Left lobe of liver (tissue), 2 donors: ENCODE measurements around the gene TPO. TPM values are rescaled to one million over a fixed set of nuclear protein-coding genes. Genes with fewer than 3 reads are reported as not detected.
A peak's percentile ranks its signal among the peaks of the same experiment; 100 is the strongest.

Experiments
- ATAC-seq: fragments of 200-7000 bp; cut with Tn5 transposase; one replicate; pipeline ENCODE4 v1.9.1; 2020; ENCODE audit warnings: mild to moderate bottlenecking, moderate library complexity
- DNase-seq: peaks from one replicate; pipeline ENCODE4 v3.0.0-alpha.2; 2020; ENCODE audit warnings: low spot score
- total RNA-seq: library from RNA; stranded (reverse); gene quantifications from one replicate; pipeline ENCODE4 v1.2.1, GENCODE V29; 2021
- donor health status: DM: no; HTN: no; CAD: no; lungs with moderate emphysema.
- donor health status: DM: no; HTN: yes; CAD: no.

The TPO gene
- total RNA-seq, 1 donor from 2014 or later: not detected

DNA sequence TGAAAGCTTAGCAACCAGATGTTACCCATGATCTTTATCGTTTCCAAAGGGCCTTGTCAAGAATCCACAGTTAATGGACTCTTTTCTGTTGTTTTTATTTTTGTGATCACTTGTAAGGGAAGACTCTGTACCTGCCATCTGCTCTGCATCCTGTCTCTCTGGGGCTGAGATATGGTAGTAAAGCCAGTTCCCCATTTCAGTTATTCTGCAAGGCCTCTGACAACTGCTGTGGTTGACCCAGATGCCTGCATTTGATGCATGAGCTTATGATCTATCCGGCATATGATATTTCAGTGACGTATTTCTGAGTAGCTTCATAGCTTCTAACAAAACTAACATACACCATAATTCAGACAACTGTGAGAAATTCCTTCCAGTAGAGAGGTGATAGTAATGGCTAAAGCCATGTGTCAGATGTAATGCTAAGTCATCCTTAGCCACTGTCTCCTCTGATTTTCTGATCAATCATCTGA is 105.1 kb downstream of the TPO start:
- DNase-seq (no peak), ATAC-seq (no peak)

DNA sequence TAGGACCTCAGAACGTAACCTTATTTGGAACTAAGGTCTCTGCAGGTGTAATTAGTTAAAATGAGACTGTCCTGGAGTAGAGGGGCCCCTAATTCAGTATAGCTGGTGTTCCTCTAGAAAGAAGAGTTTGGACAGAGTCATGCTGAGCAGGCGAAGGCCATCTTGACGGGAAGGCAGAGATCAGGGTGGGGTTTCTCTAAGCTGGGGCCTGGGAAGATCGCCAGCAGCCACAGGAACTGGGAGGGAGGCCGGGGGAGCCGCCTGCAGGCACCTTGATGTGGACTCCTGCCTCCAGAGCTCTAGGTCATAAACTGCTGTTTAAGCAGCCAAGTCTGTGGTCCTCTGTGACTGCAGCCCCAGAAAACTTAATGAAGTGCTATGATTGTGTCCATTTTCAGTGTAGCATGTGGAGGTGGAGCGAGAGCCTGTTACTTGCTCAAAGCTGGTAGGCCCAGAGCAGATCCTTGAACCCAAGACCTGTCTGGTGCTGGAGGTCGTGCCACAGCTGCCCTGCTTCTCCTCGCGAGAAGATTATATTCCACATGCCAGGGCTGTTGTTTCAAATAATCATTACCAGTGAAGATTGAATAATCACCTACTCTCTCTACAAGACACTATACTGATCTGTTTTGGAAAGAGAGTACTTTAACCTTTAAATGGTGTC is 105.7 kb downstream of the TPO start:
- DNase-seq (no peak), ATAC-seq (no peak)

DNA sequence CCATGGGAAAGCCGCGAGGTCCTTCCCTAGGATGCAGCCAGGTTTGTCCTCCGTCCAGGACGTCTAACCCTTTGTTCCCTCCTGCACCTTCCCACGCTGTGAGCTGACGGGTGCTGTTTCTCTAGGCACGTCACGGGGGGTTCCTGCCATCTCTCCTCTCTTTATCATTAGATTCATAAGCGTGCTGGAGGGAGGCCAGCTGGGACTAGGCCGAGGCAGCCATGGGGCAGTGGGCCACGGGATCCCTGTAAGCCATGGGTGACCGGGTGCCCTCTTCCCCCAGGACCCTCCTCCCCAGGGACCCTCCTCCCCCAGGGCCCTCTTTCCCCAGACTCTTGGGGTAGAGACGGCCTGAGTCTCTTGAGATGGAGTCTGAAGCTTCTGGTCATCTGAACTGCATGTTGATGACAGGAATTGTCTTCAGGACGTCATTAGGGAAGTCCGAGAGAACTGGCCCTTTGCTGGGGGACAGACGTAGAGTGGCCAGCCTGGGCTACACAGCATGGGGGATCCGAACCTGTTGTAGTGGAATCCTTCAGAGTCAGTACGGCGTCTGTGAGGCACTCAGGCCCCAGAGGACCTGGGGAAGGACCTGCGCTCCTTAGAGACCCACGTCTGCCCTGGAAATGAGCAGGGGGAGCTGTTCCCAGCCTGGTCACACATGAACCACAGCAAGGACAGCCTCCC is 108.1 kb downstream of the TPO start:
- ATAC-seq (no peak), DNase-seq (no peak)

DNA sequence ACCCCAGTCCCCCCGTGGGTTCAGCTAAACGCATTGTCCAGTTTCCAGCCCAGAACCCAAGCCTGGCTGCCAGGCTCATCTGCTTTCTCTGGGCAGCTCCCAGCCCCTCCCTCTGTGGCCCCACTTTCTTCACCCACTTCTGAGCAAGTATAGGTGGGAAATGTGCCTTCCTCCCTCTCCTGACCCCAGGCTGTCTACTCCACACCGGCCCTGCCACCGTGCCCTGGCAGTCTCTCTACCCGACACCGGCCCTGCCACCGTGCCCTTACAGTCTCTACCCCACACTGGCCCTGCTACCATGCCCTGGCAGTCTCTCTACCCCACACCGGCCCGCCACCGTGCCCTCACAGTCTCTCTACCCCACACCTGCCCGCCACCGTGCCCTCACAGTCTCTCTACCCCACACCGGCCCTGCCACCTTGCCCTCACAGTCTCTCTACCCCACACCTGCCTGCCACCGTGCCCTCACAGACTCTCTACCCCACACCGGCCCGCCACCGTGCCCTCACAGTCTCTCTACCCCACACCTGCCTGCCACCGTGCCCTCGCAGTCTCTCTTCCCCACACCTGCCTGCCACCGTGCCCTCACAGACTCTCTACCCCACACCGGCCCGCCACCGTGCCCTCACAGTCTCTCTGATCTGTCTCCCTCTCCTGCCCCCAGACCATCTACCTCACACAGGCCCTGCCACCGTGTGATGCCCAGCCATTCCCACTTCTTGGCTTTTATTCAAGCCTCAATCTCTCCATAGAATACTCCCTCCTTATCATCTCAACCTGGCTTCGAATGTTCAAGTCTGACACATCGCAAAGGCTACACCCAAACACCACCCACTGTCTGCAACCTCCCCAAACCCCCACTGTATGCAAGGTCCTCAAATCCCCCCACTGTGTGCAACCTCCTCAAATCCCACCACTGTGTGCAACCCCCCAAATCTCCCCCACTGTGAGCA is 108.9 kb downstream of the TPO start:
- ATAC-seq (no peak), DNase-seq (no peak)

DNA sequence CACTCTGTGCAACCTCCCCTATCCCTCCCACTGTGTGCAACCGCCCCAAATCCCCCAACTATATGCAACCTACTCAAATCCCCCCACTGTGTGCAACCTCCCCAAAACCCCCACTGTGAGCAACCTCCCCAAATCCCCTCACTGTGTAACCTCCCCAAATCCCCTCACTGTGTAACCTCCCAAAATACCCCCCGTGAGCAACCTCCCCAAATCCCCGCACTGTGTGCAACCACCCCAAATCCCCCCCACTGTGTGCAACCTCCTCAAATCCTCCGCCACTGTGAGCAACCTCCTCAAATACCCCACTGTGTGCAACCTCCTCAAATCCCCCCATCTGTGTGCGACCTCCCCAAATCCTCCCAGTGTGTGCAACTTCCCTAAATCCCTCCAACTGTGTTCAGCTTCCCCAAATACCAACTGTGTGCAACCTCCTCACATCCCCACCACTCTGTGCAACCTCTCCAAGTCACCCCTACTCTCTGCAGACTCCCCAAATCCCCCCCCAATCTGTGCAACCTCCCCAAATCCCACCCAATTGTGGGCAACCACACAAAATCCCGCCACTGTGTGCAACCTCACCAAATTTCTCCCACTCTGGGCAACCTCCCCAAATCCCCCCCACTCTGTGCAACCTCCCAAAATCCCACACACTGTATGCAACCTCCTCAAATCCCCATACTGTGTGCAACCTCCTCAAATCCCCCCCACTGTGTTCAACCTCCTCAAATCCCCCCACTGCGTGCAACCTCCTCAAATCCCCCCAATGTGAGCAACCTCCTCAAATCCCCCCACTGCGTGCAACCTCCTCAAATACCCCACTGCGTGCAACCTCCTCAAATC is 114.1 kb downstream of the TPO start:
- no peak for DNase-seq

DNA sequence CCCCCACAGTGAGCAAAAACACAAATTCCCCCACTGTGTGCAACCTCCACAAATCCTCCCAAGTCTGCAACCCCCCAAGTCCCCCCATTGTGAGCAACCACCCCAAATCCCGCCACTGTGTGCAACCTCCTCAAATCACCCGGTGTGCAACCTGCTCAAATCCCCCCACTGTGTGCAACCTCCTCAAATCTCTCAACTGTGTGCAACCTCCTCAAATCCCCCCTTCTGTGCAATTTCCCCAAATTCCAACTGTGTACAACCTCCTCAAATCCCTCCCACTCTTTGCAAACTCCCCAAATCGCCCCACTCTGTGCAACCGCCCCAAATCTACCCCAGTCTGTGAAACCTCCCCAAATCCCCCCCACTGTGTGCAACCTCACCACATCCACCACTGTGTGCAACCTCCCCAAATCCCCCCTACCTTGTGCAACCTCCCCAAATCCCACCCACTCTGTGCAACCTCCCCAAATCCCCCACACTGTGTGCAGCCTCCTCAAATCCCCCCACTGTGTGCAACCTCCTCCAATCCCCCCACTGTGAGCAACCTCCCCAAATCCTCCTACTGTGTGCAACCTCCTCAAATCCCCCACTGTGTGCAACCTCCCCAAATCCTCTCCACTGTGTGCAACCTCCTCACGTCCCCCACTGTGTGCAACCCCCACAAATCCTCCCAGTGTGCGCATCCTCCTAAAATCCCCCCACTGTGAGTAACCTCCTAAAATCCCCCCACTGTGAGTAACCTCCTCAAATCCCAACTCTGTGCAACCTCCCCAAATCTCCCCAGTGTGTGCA is 115.2 kb downstream of the TPO start:
- no peak for ATAC-seq
- no peak for DNase-seq

More for the DNA sequence above, 114.1 kb downstream of the TPO start:
- ATAC-seq: no peak

DNA sequence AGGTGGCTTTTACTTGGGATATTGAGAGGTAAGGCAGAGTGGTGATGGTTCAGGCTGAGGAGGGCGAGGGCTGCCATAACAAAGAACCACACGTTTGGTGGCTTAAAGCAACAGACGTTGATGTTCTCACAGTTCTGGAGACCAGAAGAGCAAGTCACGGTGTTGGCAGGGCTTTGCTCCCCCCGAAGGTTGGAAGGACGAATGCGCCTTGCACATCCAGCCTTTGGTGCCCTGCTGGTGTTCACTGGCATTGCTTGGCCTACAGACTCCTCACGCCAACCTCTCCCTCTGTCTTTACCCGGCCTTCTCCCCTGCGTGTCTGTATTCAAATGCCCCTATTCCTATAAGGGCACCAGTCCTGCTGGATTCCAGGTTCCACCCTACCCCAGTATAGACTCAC is 125.4 kb downstream of the TPO start:
- no peak for DNase-seq
- no peak for ATAC-seq

DNA sequence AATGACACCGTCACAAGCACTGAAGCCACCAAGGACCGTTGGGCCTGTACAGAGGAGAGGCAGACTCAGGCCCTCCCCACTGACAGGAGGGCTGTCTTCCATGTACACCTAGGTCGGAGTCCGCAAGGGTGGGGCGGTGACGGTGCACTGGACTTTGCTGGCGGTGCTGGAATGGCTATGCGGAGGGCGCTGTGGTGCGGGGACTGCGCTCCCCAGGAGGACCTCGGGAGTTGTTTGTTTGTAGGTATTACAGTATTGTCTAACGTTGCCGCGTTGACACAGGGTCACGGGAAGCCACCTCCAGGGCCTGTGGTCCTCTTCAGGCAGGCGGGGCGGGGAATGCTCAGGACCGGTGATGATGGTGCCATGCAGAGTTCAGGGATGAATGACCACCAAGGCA is 126.2 kb downstream of the TPO start:
- ATAC-seq (no peak), DNase-seq (no peak)

DNA sequence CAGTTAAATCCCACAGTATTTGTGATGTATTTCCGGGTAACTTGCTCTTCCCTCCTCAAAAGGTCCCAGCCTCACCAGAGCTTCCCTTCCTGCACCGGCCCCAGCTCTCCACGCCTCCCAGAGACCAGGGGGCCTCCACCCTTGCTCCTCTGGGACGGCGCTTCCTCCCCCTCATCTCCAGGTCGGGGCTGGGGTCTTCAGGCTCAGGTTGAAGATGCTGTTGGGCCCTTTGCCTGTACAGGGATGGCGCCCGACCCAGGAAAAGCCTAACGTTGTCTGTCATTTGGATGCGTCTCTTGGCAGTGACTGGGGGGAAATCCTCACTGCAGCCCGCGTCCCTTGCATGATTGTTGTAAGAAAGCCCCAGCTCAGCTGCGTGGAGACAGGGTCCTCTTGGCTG is 126.7 kb downstream of the TPO start:
- DNase-seq (no peak), ATAC-seq (no peak)

DNA sequence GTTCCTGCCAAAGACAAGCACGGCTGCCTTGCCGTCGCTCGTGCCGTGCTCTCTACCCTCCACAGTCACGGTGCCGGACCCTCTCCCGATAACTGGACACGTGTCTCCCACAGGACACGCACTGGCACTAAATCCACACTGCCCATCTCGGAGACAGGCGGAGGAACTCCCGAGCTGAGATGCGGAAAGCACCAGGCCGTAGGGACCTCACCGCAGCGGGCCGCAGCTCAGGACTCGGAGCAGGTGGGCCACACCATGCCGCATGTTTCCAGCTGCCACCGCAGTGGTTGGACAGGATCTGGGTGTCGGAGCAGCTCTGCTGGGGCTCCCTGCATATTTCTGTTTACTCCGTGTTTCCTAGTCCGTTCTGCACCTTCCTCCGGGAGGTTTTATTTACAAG is 127.2 kb downstream of the TPO start:
- no peak for DNase-seq
- no peak for ATAC-seq

DNA sequence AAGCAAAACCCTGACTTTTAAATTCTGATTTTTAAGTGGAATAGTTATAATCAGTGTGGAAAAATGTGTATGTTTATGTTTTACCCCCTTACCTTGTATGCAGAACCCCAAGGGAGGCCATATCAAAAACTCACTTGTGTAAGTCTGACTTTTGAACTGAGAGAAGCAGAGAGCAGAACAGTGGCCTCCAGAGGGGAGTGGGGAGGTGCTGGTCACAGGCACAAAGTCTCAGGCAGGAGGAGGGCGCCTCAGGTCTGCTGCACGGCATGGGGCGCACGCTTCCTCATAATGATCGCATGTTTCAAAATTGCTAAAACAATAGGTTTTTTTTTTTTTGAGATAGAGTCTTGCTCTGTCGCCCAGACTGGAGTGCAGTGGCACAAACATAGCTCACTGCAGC is 127.8 kb downstream of the TPO start:
- DNase-seq (no peak), ATAC-seq (no peak)

DNA sequence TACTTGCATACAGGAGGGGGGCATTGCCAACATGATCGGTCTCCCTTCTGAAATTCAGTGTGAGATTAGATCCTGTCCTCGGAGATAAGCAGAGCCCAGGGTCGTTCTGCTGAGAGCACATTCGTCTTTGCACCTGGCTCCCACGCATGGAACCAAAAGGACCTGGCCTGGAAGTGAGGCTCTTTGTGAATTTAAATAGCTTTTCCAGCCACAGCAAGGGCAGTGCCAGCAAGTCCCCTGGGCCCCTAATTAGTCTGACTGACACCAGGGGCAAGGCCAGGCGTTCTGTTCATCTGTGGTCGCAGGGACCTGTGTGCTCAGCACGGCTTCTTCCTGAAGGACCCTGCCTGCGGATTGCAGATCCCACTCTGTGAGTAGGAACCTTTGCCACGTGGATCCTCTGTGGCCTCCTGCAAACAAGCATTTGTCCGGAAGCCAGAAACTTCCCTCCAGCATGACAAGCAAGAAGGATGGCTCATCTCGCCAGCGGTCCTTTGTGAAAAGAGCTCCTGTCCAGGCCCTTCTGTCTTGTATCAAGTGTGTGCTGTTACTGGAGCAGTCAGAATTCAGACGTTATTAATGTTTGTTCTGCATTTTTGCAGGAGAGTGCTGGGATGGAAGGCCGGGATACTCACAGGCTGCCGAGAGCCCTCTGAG is 128.7 kb downstream of the TPO start:
- no peak for DNase-seq
- ATAC-seq: no peak

DNA sequence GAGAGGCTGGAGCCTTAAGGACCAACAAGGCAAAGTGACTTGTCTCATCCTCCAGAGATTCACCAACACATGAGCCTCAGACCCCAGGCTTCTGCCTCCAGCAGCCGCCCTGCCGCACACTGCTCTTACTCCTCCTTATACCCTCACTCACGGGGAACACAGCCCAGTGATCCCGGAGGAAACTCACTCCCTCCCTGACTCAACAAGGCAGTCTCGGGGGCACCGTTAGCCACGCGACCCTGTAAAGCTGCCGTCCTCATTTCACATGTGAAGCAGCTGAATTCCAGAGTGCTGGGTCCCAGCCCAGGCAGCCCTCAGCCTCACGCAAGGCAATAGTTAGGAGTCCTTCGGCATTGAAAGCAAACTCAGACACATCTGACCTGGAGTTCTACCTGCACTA is 129.7 kb downstream of the TPO start:
- no peak for DNase-seq
- no peak for ATAC-seq

DNA sequence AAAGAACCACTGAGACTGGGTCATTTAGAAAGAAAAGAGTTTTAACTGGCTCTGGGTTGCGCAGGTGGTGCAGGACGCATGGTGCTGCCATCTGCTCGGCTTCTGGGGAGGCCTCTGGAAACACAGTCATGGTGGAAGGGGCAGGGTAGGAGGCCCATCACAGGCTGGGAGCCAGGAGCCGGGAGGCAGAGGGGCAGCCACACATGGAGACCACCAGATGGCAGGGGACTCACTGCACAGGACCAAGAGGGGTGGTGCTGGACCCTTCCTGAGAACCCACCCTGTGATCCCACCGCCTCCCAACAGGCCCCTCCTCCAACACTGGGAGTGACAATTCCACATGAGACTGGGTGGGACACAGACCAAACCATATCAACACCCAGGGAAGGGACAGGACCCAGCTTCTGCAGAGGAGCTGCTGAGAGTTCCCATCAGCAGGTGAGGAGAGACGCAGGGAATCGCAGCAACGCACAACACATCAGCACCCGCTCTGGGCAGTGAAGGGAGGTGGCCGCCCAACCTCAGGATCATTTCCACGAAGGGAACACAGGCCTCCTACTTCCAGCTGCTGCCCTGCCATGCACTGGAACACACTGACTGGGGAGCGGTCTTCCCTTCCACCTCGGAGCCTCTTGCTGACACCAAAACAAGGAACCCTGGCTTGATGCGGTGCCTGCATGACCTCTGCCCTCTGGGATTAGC is 130.7 kb downstream of the TPO start:
- DNase-seq (no peak), ATAC-seq (no peak)

DNA sequence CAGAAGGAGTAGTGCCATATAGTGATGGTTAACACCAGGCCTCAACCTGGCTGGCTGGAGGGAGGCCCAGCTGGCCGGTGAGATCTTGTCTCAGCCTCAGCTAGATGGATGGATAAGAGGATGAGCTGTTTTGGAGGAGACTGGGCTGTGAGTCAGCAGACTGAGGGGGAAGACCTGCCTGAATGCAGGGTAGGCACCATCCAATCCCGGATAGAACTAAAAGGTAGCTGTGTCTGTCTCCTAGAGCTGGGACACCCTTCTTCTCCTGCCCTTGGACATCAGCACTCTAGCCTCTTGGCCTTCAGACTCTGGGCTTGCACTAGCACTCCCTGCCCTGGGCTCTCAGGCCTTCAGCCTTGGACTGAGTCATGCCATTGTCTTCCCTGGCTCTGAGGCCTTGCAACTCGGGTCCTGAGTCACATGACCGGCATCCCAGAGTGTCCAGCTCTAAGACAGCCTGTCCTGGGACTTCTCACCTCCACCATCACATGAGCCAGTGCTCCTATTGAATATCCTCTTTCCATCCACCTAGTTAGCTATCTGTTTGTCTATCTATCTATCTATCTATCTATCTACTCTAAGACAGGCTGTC is 131.3 kb downstream of the TPO start:
- ATAC-seq: no peak
- no peak for DNase-seq

DNA sequence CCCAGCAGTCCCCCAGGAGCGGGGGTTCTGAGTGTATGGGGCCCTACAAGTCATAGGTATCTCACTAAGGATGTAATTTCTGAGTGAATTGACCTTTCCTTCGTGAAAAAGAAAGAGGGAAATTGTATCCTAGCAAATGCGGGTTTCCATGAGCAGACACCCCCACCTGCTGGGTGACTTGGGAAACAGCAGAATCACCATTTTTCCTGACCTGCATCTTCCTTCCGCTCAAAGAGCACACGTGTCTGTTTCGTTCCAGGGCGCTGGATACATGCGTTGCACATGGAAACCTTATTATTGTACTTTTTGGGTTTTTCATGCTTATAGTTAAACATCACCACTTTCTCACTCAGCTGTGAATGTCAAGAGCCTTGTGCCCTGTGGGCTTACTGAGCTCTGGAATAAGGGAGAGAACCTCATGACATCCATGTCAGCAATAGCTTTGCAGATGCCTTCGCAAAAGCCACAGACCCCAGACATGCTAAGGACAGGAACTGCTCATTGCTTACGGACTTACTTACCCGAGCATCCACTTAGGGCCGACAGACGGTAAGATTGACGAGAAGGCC is 132.8 kb downstream of the TPO start:
- ATAC-seq: peak; percentile 63
- no peak for DNase-seq

DNA sequence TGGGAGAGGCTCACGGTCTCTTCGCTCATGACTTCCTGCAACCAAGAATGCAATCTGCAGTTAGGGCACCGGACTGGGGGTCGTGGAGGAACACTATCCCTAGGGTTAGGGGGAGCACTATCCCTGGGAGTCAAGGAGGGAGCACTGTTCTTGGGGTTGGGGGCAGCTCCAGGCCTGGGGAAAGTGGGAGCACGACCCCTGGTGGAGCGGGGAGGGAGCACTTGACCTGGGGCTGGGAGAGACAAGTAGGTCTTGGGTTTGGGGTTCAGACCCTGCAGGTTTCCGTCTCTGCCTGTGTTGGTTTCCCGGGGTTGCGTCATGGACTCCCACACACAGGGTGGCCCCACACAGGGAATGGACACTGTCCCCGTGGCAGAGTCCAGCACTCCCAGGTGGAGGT is 133.6 kb downstream of the TPO start:
- ATAC-seq (no peak), DNase-seq (no peak)
